ENCODE results near the gene ZNF3. TPM values are rescaled to one million over a fixed set of nuclear protein-coding genes. Genes with fewer than 3 reads are reported as not detected.
"Not testable (repeated sequence)": the region's sequence is repeated elsewhere in the genome, so short reads cannot be mapped to it uniquely, and the experiment has no call there.

The ZNF3 gene
- 35.0 and 45.5 TPM in 2 replicates for total RNA-seq
- polyA plus RNA-seq, result 37.2 and 53.6 TPM in 2 replicates

DNA sequence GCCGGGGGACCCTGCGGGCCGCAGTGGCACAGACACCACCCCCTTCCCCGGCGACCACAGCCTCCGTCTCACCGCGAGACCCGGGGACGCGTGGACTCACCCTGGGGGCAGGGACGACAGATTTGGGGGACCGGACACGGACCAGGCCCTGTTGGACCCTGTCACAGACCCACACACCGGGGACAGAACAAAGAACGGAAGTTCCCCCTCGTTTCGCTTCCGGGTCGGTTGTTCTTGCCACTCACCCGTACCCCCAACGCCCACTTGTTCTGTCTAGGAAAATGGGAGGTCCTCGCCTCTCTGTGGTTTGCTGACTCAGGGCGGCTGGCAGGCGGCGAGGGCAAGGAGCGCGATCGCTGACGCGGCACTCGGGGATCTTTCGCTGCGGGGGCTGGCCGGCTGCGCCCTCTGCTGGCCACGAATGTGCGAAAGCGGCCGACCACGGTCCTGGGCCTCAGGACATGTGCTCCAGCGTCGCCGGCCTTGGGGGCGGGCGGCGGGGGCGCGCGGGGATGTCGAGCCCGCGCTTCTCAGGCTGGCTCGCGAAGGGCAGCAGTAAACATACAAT is at the start of gene ZNF3:
ZNF3 (minus strand) TSS at position 189 of the 568 bp plus-strand sequence. CDS start 4,366 bp downstream, outside the sequence.
- Histone ChIP-seq H3K36me3 (peaks cover 13% of the 10 kb centered on the region), H3K4me1 (ENCODE audit: low read depth) (peaks cover 10% of the 10 kb centered on the region), H3K27ac (peak within 1 kb of the TSS; percentile 97), H3K4me3 (peak within 1 kb of the TSS; percentile 93), H3K9me3 (ENCODE audit: low read depth) (no peaks in the 10 kb centered on the region), H3K27me3 (no peaks in the 10 kb centered on the region)
- DNase-seq (ENCODE audit: low read depth in 1 of 2, low spot score in 1 of 2), result peak; percentile 99
- TF ChIP-seq, protein P1, sequence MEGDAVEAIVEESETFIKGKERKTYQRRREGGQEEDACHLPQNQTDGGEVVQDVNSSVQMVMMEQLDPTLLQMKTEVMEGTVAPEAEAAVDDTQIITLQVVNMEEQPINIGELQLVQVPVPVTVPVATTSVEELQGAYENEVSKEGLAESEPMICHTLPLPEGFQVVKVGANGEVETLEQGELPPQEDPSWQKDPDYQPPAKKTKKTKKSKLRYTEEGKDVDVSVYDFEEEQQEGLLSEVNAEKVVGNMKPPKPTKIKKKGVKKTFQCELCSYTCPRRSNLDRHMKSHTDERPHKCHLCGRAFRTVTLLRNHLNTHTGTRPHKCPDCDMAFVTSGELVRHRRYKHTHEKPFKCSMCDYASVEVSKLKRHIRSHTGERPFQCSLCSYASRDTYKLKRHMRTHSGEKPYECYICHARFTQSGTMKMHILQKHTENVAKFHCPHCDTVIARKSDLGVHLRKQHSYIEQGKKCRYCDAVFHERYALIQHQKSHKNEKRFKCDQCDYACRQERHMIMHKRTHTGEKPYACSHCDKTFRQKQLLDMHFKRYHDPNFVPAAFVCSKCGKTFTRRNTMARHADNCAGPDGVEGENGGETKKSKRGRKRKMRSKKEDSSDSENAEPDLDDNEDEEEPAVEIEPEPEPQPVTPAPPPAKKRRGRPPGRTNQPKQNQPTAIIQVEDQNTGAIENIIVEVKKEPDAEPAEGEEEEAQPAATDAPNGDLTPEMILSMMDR (IDR thresholded peaks at IDR 0.05; ENCODE audit: low read depth, low read length), result peak; percentile 81

DNA sequence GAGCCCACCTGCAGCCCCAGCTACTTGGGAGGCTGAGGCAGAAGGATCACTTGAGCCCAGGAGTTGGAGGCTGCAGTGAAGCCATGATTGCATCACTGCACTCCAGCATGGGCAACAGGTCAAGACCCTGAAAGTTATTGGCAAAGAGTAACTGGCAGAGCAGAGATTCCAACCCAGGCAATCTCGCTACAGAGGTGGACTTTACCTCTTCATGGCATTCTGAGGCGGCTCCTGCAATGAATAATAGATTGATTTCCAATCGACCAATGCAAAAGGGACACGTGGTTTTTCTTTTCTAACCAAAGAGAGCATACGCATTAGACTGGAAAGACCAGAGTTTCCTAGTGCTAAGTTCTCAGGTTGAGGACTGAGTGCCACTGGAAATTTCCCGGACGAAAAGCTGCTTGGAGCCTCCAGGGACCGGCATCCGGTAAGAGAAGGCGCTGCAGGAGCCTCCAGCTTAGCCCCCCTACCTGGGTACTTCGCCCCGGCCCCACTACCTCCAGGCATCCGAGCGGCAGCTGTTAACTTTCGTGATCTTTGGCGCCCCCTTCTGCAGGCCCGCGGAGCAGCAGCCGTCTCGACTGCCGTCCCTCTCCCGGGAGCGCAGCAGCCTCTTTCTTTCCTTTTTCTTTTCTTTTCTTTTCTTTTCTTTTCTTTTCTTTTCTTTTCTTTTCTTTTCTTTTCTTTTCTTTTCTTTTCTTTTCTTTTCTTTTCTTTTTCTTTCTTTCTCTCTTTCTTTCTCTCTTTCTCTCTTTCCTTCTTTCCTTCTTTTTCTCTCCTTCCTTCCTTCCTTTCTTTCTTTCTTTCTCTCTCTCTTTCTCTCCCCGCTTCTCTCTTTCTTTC is 49.3 kb upstream of the ZNF3 start:
- Histone ChIP-seq H3K27me3 (no peaks in the 10 kb centered on the region), H3K27ac (no peak overlapping the region), H3K4me3 (no peak overlapping the region), H3K9me3 (ENCODE audit: low read depth) (no peaks in the 10 kb centered on the region), H3K4me1 (ENCODE audit: low read depth) (no peaks in the 10 kb centered on the region), H3K36me3 (no peaks in the 10 kb centered on the region)
- TF ChIP-seq, protein P1 (IDR thresholded peaks at IDR 0.05; ENCODE audit: low read depth, low read length), result peak; percentile 75
- peak; percentile 58 to 86 for DNase-seq (ENCODE audit: low read depth in 1 of 2, low spot score in 1 of 2)

DNA sequence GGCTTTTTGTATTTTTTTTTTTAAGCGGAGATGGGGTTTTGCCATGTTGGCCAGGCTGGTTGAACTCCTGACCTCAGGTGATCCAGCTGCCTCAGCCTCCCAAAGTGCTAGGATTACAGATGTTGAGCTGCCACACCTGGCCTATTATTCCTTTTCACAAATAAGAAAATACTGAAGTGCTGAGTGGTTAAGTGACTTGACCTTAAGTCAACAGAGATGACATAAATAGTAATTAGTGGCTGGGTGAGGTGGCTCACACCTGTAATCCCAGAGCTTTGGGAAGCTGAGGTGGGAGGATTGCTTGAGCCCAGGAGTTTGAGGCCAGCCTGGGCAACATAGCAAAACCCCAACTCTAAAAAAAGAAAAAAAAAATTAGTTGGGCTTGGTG is 48.7 kb upstream of the ZNF3 start:
- H3K36me3 ChIP-seq; H3K9me3 ChIP-seq (ENCODE audit: low read depth); H3K4me3 ChIP-seq; H3K27me3 ChIP-seq; H3K4me1 ChIP-seq (ENCODE audit: low read depth); H3K27ac ChIP-seq; DNase-seq (ENCODE audit: low read depth in 1 of 2, low spot score in 1 of 2): not testable (repeated sequence)

DNA sequence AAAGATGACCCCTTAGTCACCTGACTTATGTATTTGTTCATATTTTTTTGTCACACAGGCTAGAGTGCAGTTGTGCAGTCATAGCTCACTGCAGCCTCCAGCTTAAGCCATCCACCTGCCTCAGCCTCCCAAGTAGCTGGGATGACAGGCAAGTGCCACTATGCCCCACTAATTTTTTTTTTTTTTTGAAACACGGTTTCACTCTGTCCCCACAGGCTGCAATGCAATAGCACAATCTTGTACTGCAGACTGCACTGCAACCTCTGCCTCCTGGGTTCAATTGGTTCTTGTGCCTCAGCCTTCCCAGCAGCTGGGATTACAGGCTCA is 47.1 kb upstream of the ZNF3 start:
- TF ChIP-seq, protein P1 (IDR thresholded peaks at IDR 0.05; ENCODE audit: low read depth, low read length), result no peak
- Histone ChIP-seq H3K36me3 (no peaks in the 10 kb centered on the region), H3K4me3 (no peak overlapping the region), H3K27me3 (no peaks in the 10 kb centered on the region), H3K27ac (no peak overlapping the region), H3K4me1 (ENCODE audit: low read depth) (no peaks in the 10 kb centered on the region), H3K9me3 (ENCODE audit: low read depth) (no peaks in the 10 kb centered on the region)
- DNase-seq (ENCODE audit: low read depth in 1 of 2, low spot score in 1 of 2), result no peak

DNA sequence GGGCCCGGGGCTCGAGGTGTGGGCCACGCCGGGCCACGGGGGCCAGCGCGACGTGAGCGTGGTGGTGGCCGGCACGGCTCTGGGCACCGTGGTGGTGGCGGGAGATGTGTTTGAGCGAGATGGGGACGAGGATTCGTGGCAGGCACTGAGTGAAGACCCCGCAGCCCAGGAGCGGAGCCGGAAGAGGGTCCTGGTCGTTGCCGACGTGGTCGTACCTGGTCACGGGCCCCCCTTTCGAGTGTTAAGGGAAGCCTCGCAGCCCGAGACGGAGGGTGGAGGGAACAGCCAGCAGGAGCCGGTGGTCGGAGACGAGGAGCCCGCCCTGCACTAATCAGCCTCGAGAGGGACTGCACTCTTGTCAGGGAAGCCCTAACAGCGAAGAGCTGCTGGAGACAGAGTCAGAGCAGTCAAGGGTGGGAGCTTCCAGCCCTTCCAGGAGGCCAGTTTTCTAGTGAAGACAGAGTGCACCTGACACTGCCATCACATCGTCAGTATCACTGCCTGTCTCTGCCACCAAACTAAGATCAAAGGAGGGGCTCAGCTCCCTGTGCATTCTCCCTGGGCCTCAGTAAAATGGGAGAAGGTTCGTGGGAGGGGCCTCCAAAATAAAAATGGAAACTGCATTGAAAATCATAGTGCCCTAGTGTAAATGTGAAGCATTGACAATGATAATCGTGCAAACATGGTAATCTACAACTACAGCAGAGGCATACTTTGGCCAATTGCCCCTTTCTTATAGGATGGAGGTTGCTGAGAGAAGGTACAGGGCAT is 46.5 kb upstream of the ZNF3 start:
- no peak overlapping the region for H3K27ac ChIP-seq
- TF ChIP-seq, protein P1 (IDR thresholded peaks at IDR 0.05; ENCODE audit: low read depth, low read length), result no peak

More for the DNA sequence above, 46.5 kb upstream of the ZNF3 start:
- Histone ChIP-seq H3K4me1 (ENCODE audit: low read depth) (no peaks in the 10 kb centered on the region), H3K9me3 (ENCODE audit: low read depth) (no peaks in the 10 kb centered on the region), H3K27me3 (no peaks in the 10 kb centered on the region), H3K4me3 (peak overlapping the region; percentile 46), H3K36me3 (no peaks in the 10 kb centered on the region)
- DNase-seq (ENCODE audit: low read depth in 1 of 2, low spot score in 1 of 2), result peak; percentile 23 to 62

Measured in cardiac muscle cell (in vitro differentiated cells and primary cell).